Measurements from ENCODE around the gene TSPAN17.

Gene TSPAN17

GRCh38 chr5:176661676-176662075 lies 14.4 kb downstream of the TSPAN17 start:
- no peak for FAIRE-seq

DNA sequence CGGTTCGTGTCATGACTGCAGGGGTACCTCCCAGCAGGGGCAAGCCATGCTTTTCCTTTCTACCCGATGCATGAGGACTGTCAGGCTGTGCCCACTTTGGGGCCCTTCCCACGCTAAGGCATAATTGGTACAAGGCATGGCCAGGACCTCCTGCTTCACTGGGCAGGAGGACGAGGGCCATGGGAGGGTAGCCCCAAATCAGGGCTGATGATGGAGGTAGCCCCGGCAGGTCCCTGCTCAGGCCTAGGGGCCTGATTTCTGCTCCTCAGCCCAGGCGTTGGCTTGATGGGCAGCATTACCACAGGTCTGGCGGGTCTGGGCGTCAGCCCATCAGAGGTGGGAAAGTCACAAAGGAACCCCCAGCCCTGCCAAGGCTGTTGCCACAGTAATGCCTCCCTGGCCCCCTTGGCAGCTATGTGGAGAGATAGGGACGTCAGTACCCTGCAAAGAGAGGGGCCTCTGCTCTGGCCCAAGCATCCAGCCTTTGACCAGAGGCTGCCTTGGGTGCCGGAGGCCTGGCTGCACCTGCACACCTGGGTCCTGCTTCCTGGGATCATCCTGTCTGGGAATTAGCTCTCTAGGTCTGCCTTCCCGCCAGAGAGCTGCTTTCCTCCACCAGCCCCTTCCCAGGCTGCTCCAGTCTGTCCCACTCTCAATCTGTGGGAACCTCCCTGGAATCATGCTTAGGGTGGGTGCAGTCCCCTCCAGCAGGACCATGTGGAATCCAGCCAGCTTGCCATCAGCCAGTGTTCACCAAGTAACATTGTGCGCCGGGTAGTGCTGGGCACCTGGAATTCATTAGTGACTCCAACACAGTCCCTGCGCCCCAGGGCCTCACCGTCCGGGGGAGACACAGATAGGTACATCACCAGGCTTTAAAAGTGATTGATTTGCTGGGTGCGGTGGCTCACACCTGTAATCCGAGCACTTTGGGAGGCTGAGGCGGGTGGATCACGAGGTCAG lies 15.4 kb downstream of the TSPAN17 start:
- FAIRE-seq, result no peak

GRCh38 chr5:176663566-176663965 lies 16.3 kb downstream of the TSPAN17 start:
- FAIRE-seq, result no peak

- FAIRE-seq, result no peak
Measured at GRCh38 chr5:176664479-176664878, 17.2 kb downstream of the TSPAN17 start.

- no peak for FAIRE-seq
Measured at GRCh38 chr5:176664886-176665285, 17.6 kb downstream of the TSPAN17 start.

DNA sequence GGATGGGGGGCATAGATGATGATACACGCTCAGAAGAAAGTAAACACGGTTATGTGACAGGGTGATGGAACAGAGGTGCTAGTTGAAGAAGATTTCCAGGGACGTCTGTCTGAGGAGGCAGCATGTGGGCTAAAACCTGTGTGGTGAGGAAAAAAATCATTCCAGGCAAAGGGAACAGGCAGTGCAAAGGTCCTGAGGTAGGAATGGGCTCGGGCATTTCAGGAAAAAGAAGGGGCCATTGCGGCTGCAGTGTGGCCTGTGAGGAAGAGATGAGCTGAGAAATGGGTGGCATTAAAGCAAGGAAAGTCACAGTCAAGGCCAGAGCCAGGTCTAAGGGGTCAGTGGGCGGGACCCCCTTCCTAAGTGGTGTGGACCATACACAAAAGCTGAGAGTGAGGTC lies 18.2 kb downstream of the TSPAN17 start:
- FAIRE-seq, result no peak

DNA sequence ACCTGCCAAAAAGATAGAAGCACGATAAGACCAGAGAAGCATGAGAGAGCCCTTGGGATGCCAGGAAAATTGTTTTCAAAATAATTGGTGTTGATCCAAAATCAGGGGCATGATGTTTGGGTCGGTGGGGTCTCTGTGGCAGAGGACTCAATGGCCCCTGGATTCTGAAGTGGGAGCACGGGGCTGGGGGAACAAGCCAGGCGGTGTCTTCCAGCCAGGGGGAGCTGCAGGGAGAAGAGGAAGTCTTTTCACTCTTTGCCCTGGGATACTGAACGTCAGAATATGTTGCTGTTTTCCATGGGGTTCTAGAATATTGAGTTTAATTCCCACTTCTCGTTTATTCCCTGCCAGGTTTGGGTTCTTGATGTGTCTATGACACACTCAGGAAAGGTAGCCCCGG lies 20.4 kb downstream of the TSPAN17 start:
- no peak for FAIRE-seq

DNA sequence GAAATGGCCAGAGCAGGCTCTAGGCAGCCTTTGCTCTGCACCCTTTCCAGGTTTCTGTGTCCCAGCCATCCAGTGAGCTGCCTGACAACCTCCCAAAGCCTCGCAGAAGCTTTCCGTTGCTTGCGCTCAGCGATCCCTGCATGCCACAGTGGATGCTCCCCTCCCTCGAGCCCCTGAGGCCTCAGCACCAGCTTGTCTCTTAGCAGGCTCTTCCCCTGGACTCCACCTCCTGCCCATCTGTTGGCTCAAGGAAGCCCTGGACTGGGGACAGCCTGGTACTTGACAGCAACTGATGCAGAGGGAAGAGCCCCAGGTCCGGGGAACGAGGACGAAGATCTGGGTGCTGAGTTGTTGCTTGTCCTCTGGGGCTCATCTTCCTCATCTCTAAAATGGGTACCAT lies 23.2 kb downstream of the TSPAN17 start:
- no peak for FAIRE-seq

DNA sequence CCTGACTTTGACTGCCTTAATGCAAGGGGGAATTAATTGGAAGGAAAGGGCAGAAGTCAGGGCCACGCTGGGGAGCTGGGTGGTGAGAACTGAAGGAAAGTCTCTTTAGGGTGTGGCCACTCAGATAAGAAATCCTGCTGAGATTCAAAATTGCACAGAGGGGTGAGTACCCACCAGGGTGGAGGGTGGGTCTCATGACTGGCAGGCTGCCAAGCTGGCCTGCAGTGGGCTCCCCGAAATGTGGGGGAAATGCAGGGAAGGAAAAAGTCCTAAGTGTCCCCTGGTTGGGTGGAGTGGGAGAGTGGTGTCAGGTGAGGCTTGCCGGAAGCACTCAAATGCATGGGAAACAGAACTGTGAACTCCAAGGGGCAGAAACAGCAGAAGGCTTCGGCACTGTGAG lies 24.1 kb downstream of the TSPAN17 start:
- FAIRE-seq, result no peak

GRCh38 chr5:176671890-176672747 lies 24.8 kb downstream of the TSPAN17 start:
- FAIRE-seq, result no peak

DNA sequence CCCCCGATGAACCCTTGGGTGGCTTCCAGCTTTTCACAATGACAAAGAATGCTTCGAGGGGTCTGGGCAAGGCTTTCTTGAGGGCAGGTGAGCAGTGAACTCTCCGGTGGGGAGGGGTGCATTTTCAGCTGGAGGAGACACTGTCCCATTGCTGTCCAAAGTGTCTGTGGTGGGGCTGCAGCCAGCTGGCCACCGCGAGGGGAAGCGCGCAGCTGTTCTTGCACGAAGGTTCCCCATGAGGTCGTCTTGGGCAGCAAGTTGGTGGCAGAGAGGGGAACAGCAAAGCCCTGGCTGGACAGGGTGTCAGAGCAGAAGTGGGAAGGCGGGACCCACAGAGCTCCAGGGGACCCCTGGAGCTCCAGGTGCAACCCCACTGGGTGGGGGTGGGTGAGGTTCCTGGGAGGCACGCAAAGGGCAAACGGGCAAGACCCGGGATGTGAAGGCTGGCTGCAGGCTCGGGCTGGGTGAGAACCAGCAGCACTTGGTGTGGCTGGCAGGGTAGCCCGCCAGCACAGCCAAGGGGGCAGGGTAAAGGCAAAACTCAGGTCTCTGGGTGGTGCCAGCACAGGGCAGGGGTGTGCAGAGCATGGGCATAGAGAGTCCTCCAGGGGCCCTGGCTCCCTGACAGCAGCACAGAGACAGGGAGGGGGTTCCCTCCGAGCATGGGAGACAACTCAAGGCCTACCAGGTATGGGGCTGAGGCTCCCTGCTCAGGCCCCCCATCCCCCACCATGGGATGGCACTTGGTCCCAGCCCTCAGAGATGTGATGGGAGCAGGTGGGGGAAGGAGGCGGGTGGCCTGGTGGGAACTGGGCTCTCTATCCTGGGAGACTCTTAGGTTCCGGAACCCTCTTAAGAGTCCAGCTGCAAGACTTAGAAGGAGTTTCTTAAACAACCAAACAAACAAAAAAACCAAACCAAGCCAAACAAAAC lies 26.6 kb downstream of the TSPAN17 start:
- FAIRE-seq, result no peak

DNA sequence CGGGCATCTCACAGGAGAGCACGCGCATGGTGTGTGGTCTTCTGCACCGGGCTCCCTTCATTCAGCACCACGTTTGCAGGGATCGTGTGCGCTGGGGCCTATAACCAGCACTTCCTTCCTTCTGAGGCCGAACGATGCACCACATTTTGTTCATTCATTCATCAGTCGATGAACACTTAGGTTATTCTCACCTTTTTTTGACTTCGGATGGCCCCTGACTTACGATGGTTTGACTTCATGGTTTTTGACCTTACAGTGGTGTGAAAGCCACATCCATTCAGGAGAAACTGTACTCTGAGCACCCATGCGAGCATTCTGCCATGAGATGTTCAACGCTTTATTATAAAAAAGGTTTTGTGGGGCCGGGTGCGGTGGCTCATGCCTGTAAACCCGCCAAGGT lies 27.5 kb downstream of the TSPAN17 start:
- FAIRE-seq, result no peak

DNA sequence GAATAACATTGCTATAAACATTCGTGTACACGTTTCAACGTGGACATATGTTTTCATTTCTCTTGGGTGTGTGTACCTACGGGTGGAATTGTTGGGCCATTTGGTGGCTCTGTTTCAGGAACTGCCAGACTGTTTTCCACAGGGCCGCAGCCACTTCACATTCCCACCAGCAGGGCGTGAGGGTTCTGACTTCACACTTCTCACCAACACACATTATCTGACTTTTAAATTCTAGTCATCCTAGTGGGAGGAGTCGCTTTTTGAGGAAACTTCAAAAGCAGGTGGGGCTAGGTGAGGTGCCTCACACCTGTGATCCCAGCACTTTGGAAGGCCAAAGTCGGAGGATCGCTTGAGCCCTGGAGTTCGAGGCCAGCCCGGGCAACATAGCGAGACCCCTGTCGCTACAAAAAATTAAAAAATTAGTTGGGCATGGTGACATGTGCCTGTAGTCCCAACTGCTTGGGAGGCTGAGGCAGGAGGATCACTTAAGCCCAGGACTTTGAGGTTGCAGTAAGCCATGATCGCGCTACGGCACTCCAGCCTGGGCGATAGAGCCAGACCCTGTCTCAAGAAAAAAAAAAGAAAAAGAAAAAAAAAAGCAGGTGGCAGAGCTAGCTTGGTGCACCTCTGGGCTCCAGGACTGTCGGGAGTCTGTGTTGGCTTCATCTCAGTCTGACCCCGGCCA lies 28.5 kb downstream of the TSPAN17 start:
- peak; percentile 66 for FAIRE-seq

GRCh38 chr5:176676361-176676824 lies 29.1 kb downstream of the TSPAN17 start:
- FAIRE-seq, result no peak

DNA sequence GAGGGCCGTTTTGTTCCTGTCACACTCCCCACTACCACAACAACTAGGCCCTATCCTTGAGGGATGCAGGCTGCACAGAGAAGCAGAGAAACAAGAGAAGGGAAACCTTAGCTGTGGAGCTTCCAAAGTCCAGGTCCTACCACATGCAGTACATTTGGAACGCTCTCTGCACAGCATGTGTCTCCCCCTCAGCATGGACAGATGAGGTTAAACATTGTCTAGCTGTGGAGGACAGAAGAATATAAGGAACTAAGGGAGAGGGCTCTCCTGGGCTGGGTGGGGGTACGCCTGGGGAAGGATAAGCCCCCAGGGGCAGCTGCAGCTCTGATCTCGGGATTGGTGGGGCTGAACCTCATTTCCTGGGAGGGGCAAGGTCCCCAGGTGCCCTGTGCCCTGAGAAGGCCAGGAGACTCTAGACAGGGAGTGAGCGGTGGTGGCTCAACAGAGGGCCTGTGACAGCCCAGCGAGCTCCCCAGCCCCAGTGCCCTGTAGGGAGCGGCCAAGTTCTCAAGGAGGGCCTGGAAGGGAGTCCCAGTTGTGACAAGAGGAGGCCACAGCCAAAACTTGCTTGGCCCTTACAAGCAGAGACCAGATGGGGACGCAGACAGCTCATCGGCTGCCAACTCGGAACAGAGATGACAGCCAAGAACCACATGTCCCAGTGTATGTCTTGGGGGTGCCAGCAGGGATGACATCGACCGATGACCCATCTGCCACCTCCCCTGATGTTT lies 30.1 kb downstream of the TSPAN17 start:
- no peak for FAIRE-seq

DNA sequence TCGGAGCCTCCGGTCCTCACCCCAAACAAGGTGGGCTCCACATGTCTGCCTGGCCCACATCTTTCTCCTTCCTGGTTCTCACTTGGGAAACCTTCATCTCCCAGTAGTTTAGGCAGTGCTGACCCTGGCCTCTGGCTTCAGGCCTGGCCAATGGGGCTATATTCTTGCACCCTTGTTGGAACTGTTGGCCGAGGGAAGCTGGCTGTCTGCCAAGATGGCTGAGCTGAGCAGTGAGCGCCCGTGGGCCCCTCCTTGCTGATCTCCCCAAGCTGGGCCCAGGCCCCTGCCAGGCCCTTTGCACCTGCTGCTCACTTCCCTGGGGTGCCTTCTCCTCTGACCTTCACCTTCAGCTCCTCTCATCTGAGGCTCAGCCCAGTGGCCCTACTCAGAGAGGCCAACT lies 31.3 kb downstream of the TSPAN17 start:
- FAIRE-seq, result no peak

DNA sequence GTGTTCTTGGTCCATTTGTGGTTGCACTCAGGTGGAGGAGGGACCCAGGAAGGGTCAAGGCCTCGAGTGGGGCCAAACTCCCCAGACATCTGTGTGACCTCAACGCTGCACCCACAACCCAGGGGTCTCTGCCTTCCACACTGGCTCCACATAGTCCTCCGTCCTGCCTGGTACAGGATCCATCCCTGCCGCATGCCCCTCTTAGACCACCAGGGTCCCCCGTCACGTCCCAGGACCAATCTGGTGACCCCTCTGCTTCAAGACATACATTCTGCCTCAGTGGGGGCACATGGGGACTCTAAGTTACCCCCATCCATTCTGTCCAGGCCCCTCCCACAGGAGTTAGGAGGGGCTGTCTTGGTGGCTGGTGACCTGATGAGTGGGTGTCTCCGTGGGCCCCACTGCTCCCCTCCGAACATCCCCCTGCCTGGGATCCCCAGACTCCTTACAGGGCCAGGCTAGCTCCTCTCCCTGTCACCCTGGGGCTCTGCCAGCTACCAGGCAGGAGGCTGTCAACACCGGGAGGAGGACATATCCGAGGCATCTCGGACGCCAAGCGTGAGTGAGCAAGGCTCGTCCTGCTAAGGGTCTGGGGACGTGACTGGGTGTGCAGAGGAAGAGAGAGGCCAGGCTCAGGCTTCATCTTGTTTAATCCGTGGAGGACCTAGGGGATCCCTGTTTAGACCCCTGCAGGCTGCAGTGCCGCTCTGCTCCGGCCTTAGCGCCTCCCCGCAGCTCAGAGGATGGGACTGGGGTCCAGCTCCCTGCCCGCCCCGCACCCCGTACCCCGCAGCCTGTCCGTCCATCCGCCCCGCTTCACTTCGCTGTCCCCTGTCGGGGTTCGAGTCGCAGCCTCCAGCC lies 32.3 kb downstream of the TSPAN17 start:
- no peak for FAIRE-seq

DNA sequence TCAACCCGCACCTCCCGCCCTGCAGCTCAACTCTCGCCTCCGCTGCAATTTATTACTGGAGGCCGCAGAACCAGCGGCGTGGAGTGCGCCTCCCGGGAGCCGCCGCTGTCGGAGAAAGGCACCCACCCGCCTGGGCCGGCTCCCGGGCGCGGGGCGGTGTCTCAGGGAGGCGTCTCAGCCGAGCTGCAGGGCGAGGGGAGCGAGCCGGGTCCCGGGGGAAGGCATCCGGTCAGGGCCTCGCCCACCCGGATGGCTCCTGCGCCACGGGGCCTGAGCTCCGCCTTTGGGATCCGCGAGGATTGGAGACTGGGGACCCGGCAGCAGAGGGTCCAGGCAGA lies 32.9 kb downstream of the TSPAN17 start:
- FAIRE-seq, result no peak

- no peak for FAIRE-seq
Measured at GRCh38 chr5:176682016-176682531, 34.8 kb downstream of the TSPAN17 start.

- no peak for FAIRE-seq
Measured at GRCh38 chr5:176685010-176685409, 37.7 kb downstream of the TSPAN17 start.
